Stimulated activated CD8-positive, alpha-beta memory T cell treated with anti-CD3 and anti-CD28 coated beads, Interleukin-15, amount 100 ng/mL, for 1 hour (primary cell): ENCODE data around the gene THBD.

Experiments used
- DNase-seq: peaks from one replicate; pipeline ENCODE4 v3.0.0-alpha.2; 2020; ENCODE audit warnings: low read depth

THBD gene

DNA sequence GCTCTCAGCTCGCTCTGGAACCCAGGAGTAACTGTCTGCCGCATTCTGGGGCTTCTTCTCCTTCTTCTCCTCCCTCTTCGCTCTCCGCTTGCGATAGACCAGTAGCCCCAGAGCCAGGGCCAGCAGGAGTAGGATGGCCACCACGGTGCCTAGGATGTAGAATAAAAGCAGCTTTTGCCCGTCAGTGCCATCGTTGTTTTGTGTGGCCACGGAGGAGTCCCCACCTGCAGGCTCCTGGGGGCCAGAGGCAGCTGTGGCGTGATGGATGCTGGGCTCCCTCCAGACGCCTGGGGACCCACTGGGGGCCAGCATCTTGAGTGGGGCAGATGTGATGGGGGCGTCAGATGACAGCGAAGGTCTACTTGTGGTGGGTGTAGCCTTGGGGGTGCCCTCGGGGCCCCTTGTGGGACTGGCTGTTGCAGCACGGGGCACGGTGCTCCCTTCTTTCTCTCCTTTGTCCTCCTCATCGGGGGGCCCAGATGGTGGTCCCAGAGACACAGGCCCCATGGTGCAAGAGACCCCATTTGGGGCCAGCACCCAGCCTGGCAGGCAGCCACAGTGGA is 34.9 kb upstream of the THBD start:
- no peak for DNase-seq

GRCh38 chr20:23083553-23084220 is 34.2 kb upstream of the THBD start:
- no peak for DNase-seq

GRCh38 chr20:23082846-23083552 is 33.5 kb upstream of the THBD start:
- DNase-seq, result no peak

- DNase-seq, result no peak
Observed at GRCh38 chr20:23081263-23081819, 31.9 kb upstream of the THBD start.

- no peak for DNase-seq
Observed at GRCh38 chr20:23080521-23080920, 31.0 kb upstream of the THBD start.

- no peak for DNase-seq
Observed at GRCh38 chr20:23079926-23080325, 30.5 kb upstream of the THBD start.

DNA sequence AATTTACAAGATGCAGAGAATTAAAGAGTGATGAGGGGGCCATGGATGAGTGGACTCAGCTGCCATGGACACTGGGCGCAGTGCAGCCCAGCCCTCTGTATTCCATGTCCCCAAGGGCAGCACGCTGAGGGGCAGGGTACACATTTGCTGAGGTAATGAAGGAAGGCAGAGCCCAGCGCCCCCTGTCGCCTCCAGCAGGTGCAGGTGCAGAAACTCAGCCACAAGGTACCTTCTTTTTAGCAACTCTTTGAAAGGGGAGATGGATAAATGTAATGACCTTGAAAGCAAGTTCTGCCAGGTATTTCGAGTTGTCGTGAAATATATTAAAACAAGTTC is 29.5 kb upstream of the THBD start:
- DNase-seq, result no peak

DNA sequence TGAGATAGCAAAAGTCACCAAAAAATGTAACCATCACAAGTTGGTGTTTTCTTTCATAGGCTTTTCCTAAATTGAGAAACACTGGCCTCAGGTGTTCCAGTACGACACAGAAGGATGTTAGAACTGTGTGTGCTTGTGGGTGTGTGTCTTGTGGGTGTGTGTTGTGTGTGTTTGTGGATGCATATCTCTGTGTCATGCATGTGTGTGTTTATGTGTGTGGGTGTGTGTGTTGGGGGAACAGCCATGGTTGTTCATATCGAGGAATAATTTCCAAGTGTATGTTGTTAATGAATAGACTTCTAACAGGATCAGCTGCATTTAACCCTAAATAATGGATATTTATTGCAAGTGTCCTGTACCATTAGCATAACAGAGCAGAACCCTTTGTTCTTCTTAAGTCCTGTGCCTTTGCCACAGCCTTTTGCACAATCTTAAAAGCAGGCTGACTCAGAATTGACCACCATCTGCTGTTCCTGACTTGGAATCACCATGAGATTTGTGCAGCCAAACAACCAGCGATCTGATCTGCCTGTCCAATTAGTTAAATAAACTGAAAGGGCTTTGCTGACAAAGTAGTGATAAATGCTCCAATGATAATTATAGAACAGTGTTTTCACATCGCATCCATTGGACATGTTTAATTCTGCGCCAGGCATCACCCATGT is 29.0 kb upstream of the THBD start:
- DNase-seq, result no peak

- no peak for DNase-seq
Observed at GRCh38 chr20:23077277-23077676, 27.8 kb upstream of the THBD start.

DNA sequence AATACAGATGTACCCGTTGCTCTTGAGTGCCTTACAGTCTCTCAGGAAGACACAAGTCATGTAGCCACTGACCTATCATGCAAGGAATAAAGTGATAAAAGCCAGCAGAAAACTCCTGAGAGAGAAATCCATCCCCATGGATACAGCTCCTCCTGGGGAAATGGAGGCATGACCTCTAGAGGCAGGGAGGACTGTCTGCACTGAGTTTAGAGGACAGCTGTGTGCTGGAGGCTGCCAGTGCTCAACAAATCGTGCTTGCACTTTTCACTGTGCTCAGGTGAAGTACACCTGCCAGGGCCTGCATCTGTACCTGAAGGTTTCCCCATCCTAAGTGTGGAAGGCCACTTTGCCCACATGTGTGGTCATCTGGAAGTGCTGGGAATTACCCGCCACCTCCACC is 24.6 kb upstream of the THBD start:
- DNase-seq, result no peak

GRCh38 chr20:23072892-23073586 is 23.6 kb upstream of the THBD start:
- DNase-seq, result no peak

DNA sequence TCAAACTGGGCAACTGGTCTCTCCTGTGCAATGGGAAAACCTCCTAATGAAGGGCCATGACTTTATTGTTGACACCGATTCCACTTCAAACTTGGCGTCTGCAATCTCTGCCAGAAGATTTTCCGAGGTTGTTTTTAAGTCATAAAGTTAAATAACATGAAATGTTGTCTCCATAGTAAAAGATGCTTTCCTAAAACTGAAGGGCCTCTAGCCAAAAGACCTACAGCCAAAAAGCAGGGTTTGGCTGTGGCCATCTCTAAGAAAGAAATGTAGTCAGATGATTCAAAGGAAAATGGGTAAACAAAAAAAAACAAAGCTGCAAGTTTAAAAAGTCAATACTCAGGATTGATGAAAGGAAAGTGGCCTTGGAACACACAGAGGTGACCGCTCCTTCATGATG is 22.5 kb upstream of the THBD start:
- no peak for DNase-seq

DNA sequence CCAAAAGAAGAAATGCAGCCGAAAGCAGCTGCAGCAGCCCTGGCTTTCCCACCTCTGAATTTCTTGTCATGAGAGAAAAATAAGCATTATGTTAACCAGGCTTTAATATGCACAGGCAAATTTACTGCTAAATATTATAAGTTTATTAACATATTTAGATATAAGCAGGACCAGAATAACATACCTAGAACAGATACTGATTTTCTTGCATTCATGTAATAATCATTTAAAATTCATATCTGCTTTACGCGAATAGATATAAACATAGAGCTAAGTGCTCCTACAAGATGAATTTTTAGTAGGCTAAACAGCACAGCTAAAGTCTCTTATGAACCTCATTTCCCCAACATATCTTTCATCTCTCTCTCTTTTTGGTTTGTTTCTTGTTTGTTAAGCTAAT is 21.9 kb upstream of the THBD start:
- no peak for DNase-seq

- no peak for DNase-seq
Observed at GRCh38 chr20:23069108-23069507, 19.6 kb upstream of the THBD start.

DNA sequence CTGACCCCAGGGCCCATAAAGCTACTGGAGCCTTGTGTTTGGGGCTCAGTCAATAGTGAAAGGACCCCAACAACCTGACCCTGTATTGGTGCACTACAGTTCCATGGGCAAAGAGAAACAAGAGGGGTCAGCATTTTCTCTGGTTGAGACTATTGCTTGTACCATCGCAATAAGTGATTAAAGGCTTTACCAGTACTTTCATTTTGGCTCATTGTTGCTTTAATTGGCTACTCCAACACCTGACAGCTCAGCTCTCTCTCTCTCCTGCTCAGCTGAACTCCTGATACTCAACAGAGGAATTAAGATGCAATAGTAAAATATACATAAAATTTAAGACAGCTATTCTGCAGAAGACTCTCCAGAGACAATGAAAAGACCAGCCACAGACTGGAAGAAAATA is 18.8 kb upstream of the THBD start:
- DNase-seq, result no peak

DNA sequence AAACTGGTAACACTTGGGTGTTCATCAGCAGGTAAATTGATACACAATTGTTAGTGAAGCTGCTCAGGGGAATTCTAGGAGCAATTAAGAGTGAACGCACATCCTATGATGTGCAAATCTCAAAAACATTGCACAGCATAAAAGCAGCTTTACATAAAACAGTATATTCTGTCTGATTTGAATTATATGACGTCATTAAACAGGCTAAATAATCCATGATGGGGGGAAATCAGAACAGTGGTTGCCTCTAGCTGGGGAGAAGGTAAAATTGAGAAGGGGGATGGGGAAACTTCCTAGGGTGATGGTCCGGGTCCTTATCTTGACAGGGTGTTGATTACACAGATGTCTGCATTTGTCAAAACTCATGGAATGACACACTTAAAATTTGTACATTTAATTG is 17.3 kb upstream of the THBD start:
- DNase-seq, result no peak

GRCh38 chr20:23065266-23066201 is 16.1 kb upstream of the THBD start:
- DNase-seq, result no peak

GRCh38 chr20:23063581-23063980 is 14.1 kb upstream of the THBD start:
- DNase-seq, result no peak

- no peak for DNase-seq
Observed at GRCh38 chr20:23063168-23063567, 13.7 kb upstream of the THBD start.

GRCh38 chr20:23062632-23063031 is 13.2 kb upstream of the THBD start:
- no peak for DNase-seq
